HFFc6 (cell line): Measurements from ENCODE around the gene ADAMTS20. TPM values are rescaled to one million over a fixed set of nuclear protein-coding genes. Genes with fewer than 3 reads are reported as not detected.

Source experiments
- DNase-seq: peaks from one replicate; pipeline ENCODE4 v3.0.0-alpha.2; 2018
- H3K27ac Mint-ChIP-seq: 2 replicates; pipeline ENCODE4 v1.8.0; 2020; ENCODE audit warnings: mild to moderate bottlenecking, mixed read lengths
- H3K27me3 Mint-ChIP-seq: 2 replicates; pipeline ENCODE4 v1.8.0; 2021; ENCODE audit warnings: mild to moderate bottlenecking, moderate library complexity, mixed read lengths; ENCODE audit not compliant: insufficient read depth
- H3K36me3 Mint-ChIP-seq: 2 replicates; pipeline ENCODE4 v1.8.0; 2021; ENCODE audit warnings: low read depth, mixed read lengths
- H3K4me1 Mint-ChIP-seq: 2 replicates; pipeline ENCODE4 v1.8.0; 2020; ENCODE audit warnings: low read depth, mixed read lengths
- H3K4me3 Mint-ChIP-seq: 2 replicates; pipeline ENCODE4 v1.8.0; 2020; ENCODE audit warnings: mild to moderate bottlenecking, moderate library complexity, mixed read lengths
- H3K9me3 Mint-ChIP-seq: 2 replicates; pipeline ENCODE4 v1.8.0; 2020; ENCODE audit warnings: mild to moderate bottlenecking, mixed read lengths
- total RNA-seq, 6 experiments: library from RNA; stranded (reverse); fragmentation: NEBNext Ultra II Directional; extraction: Animal tissue kit (Norgen Biotek cat#: 25700); gene quantifications; 2 replicates in 1 of 6; 3 replicates in 5 of 6; pipeline ENCODE4 v1.2.3, GENCODE V29; 2021
- TF ChIP-seq, protein P1 (sequence below): fragments of 200-600 bp; sonication (generic); IDR thresholded peaks from 2 replicates; pipeline ENCODE4 v1.5.0; 2021; ENCODE audit warnings: antibody characterized with exemption, mild to moderate bottlenecking

The ADAMTS20 gene
- total RNA-seq, 6 experiments from 2014 or later, result not detected

DNA sequence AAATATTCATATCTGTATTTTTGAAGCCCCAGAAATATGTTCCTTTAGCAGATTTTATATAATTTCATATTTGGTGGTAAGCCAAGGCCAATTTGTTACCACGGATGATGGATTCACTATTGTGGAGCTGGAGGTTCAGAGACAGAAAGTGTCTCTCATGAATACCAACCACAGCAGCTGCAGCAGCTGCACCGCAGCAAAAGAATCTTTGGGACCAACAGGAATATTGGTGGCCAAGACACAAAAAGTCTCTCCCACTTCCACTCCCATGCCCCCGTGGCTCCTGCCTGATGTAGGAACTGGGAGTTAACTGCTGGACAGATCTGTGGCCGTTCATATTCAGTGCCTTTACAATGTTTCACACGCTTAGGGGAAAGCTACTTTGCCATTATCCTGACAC, 155.3 kb downstream of the ADAMTS20 start:
- no peak for DNase-seq
- no peak overlapping the region for H3K4me3 Mint-ChIP-seq
- H3K27me3 Mint-ChIP-seq, result no peaks in the 10 kb centered on the region
- H3K9me3 Mint-ChIP-seq, result no peaks in the 10 kb centered on the region
- H3K36me3 Mint-ChIP-seq, result no peaks in the 10 kb centered on the region
- TF ChIP-seq, protein P1, sequence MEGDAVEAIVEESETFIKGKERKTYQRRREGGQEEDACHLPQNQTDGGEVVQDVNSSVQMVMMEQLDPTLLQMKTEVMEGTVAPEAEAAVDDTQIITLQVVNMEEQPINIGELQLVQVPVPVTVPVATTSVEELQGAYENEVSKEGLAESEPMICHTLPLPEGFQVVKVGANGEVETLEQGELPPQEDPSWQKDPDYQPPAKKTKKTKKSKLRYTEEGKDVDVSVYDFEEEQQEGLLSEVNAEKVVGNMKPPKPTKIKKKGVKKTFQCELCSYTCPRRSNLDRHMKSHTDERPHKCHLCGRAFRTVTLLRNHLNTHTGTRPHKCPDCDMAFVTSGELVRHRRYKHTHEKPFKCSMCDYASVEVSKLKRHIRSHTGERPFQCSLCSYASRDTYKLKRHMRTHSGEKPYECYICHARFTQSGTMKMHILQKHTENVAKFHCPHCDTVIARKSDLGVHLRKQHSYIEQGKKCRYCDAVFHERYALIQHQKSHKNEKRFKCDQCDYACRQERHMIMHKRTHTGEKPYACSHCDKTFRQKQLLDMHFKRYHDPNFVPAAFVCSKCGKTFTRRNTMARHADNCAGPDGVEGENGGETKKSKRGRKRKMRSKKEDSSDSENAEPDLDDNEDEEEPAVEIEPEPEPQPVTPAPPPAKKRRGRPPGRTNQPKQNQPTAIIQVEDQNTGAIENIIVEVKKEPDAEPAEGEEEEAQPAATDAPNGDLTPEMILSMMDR, result no peak
- H3K27ac Mint-ChIP-seq, result no peak overlapping the region
- no peaks in the 10 kb centered on the region for H3K4me1 Mint-ChIP-seq

DNA sequence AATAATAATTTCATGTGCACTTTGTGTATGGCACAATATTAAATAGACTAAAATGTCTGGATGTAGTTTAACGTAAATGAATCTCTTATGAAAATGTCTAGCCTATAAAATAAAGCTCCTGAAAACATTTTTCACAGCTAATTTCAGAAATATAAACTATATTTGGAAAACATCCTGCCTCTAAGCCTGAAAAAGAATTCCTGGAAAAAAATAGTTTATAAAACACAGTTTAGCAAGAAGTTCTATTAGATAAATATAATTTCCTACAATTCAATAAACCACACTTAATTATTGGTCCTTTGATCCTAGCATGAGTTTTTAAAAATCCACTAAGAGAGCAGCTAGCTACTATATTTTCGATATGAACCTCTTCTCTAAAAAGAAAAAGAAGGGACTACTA, 159.9 kb downstream of the ADAMTS20 start:
- TF ChIP-seq, protein P1, result no peak
- Mint-ChIP-seq H3K27ac (no peak overlapping the region), H3K4me3 (no peak overlapping the region), H3K4me1 (no peaks in the 10 kb centered on the region), H3K9me3 (no peaks in the 10 kb centered on the region; the same call in 1 of the 2 replicates), H3K36me3 (no peaks in the 10 kb centered on the region), H3K27me3 (peaks cover 2% of the 10 kb centered on the region; the same call in 1 of the 2 replicates)
- no peak for DNase-seq

DNA sequence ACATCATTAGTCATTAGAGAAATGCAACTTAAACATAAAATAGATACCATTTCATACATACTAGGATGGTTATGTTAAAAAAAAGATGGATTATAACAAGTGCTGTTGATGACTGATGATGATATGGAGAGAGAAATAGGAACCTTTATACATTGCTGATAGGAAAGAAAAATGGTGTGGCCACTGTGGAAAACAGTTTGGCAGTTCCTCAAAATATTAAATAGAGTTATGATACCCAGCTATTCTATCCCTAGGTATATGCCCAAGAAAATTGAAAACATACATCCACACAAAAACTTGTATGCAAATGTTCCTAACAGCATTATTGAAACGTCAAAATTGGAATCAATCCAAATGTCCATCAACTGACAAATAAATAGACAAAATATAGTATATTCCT, 170.1 kb downstream of the ADAMTS20 start:
- TF ChIP-seq, protein P1, result no peak
- Mint-ChIP-seq H3K36me3 (peaks cover 4% of the 10 kb centered on the region; the same call in 1 of the 2 replicates), H3K9me3 (peaks cover 24% of the 10 kb centered on the region), H3K4me3 (no peak overlapping the region), H3K27ac (no peak overlapping the region), H3K4me1 (no peaks in the 10 kb centered on the region), H3K27me3 (peaks cover 1% of the 10 kb centered on the region)
- no peak for DNase-seq

DNA sequence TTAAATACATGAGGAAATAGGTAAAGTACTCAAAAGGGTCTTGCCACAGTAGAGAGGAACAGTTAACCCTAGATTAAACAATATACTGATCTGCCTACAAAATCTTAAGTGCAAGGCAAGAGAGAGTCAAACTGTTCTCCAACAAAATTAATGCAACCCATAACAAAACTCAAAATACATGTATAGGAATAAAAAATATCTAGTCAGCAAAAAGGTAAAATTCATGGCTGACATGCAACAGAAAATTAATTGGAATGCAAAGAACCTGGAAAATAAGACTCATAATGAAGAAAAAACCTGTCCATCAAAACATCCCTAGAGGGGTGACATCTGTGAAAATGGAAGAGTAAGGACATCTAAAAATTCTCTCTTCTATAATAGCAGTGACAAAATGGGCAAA, 173.6 kb downstream of the ADAMTS20 start:
- H3K9me3 Mint-ChIP-seq, result peaks cover 24% of the 10 kb centered on the region
- H3K4me1 Mint-ChIP-seq, result no peaks in the 10 kb centered on the region
- peaks cover 1% of the 10 kb centered on the region; the same call in 1 of the 2 replicates for H3K27me3 Mint-ChIP-seq

DNA sequence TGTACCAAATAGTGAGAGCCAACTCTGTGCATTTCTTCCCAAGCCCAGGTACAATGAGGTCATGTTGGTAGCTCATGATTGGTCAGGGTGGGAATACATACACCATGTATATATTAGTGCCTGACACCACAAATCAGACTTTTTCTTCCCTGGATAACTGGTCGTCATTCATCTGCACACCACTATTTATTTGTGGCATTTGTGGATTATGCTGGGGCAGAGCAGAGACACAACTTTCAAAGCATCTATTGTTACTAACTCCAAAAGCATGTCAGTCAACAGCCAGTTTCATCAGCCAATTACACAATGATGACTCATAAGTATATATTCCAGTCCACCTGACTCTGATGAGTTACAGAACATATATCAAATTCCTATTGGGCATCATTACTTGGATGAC, 181.7 kb downstream of the ADAMTS20 start:
- Mint-ChIP-seq H3K27ac (no peak overlapping the region), H3K36me3 (no peaks in the 10 kb centered on the region), H3K9me3 (no peaks in the 10 kb centered on the region), H3K27me3 (peaks cover 3% of the 10 kb centered on the region; the same call in 1 of the 2 replicates), H3K4me1 (no peaks in the 10 kb centered on the region), H3K4me3 (no peak overlapping the region)
- TF ChIP-seq, protein P1, result no peak
- no peak for DNase-seq

More for the DNA sequence above, 173.6 kb downstream of the ADAMTS20 start:
- Mint-ChIP-seq H3K4me3 (no peak overlapping the region), H3K36me3 (peaks cover 4% of the 10 kb centered on the region; the same call in 1 of the 2 replicates), H3K27ac (no peak overlapping the region)
- DNase-seq, result no peak
- TF ChIP-seq, protein P1, result no peak
